Fibroblast of villous mesenchyme (primary cell): Measurements from ENCODE around the gene SLC26A1. TPM values are rescaled to one million over a fixed set of nuclear protein-coding genes. Genes with fewer than 3 reads are reported as not detected.

Experiments used
- DNase-seq: peaks from one replicate; pipeline ENCODE4 v3.0.0-alpha.2; 2010; ENCODE audit warnings: low read depth
- H3K4me3 ChIP-seq: 2 replicates; pipeline ENCODE4 v1.5.1; 2011; ENCODE audit warnings: low read depth, mild to moderate bottlenecking, low read length
- total RNA-seq: library from RNA; depleted of rRNA; stranded (reverse); fragments of >200 nt; gene quantifications from 2 replicates; pipeline ENCODE4 v1.2.3, GENCODE V29; 2012
- TF ChIP-seq, protein P1 (sequence below): IDR thresholded peaks from 2 replicates; pipeline ENCODE4 v1.5.1; 2012; ENCODE audit warnings: low read depth, mild to moderate bottlenecking, low read length; ENCODE audit not compliant: insufficient read depth

The SLC26A1 gene
- total RNA-seq, 1 donor = under 0.01 TPM

DNA sequence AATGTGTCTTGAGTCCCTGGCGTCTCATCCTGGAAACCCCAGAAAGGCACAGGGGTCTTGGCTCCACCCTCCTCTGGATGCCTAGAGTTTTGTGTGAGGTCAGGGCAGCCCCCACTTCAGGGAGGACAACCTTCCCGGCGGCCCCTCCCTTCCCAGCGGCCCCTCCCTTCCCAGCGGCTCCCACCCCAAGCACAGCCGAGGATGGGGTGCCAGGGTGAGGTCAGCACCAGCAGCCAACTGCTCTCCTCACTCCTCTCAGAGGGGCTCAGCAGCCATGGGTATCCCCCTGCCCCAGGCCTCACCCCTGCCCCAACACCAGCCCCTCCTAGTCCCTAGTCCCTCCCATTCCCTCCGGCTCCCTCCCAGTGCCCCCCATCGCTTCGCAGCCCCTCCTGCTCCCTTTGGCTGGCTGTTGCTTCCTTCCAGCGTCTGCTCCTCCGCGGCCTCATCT lies 37.2 kb downstream of the SLC26A1 start:
- TF ChIP-seq, protein P1, sequence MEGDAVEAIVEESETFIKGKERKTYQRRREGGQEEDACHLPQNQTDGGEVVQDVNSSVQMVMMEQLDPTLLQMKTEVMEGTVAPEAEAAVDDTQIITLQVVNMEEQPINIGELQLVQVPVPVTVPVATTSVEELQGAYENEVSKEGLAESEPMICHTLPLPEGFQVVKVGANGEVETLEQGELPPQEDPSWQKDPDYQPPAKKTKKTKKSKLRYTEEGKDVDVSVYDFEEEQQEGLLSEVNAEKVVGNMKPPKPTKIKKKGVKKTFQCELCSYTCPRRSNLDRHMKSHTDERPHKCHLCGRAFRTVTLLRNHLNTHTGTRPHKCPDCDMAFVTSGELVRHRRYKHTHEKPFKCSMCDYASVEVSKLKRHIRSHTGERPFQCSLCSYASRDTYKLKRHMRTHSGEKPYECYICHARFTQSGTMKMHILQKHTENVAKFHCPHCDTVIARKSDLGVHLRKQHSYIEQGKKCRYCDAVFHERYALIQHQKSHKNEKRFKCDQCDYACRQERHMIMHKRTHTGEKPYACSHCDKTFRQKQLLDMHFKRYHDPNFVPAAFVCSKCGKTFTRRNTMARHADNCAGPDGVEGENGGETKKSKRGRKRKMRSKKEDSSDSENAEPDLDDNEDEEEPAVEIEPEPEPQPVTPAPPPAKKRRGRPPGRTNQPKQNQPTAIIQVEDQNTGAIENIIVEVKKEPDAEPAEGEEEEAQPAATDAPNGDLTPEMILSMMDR = no peak
- no peak for DNase-seq

DNA sequence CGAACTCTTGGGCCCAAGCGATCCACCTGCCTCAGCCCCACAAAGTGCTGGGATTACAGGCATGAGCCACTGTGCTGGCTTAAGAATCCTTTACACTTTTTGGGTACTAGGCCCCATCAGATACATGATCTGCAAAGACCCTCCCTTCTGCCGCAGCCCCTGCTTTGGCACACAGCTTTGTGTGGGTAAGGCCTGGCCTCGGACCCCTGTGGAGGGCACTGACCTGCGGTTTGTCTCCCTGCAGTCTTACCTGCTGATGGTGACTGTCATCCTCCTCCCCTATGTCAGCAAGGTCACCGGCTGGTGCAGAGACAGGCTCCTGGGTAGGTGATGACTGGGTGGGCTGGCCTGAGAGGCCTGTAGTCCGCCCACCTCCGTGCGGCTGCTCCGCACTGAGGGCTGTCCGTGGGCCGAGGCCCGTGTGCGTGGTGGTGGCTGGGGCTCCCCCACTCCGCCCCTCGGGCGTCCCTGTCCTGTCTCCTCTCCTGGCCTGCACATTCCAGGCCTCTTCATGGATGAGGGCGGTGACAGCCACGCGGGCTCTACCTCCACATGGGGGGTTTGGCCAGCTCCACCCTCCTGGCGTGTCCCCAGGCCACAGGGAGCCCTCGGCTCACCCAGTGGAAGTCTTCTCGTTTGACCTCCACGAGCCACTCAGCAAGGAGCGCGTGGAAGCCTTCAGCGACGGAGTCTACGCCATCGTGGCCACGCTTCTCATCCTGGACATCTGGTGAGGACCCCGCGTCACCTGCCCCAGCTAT lies 37.9 kb downstream of the SLC26A1 start:
- TF ChIP-seq, protein P1 = no peak

More for the DNA sequence above, 37.2 kb downstream of the SLC26A1 start:
- H3K4me3 ChIP-seq = no peak overlapping the region

DNA sequence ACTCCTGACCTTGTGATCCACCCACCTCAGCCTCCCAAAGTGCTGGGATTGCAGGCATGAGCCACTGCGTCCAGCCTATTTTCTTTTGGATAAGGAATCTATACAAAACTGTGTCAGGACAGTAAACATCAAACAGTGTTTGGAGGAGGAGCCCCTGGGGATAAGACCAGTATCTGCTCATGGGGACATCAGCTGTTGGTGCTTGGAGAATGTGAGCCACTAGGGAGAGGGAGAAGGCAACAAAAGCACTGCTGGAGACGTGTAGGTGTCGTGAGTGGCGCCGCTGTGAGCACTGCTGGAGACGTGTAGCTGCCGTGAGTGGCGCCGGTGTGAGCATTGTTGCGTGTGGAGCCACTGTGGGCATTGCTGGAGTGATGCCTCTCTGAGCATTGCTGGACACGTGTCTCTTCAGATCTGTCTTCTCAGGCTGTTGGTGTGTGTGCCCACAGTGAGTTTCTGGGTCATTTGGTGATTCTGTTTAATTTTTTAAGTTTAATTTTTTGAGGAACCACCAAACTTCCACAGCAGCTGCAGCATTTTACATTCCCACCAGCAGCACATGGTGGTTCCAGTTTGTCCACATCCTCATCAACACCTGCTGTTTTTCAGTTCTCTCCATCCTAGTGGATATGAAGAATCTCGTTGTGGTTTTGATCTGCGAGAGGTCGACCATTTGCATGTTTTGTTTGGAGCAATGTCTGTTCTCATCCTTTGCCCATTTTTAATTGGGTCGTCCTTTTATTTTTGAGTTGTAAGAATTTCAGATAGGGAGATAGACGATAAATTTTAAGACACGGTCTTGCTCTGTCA lies 38.8 kb downstream of the SLC26A1 start:
- TF ChIP-seq, protein P1 = no peak
- no peak for DNase-seq
- no peak overlapping the region for H3K4me3 ChIP-seq

More for the DNA sequence above, 37.9 kb downstream of the SLC26A1 start:
- DNase-seq = no peak
- H3K4me3 ChIP-seq = no peak overlapping the region

DNA sequence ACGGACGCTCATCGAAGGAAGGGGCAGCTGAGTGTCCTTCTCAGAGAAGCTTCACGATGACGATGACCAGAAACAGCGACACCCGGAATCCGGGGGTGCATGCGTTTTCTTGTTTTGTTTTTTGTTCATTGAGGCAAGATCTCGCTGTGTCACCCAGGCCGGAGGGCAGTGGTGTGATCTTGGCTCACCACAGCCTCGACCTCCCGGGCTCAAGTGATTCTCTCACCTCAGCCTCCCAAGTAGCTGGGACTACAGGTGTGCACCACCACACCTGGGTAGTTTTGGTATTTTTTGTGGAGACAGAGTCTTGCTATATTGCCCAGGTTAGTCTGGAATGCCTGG lies 39.7 kb downstream of the SLC26A1 start:
- H3K4me3 ChIP-seq = no peak overlapping the region
- DNase-seq = no peak
- TF ChIP-seq, protein P1 = no peak

DNA sequence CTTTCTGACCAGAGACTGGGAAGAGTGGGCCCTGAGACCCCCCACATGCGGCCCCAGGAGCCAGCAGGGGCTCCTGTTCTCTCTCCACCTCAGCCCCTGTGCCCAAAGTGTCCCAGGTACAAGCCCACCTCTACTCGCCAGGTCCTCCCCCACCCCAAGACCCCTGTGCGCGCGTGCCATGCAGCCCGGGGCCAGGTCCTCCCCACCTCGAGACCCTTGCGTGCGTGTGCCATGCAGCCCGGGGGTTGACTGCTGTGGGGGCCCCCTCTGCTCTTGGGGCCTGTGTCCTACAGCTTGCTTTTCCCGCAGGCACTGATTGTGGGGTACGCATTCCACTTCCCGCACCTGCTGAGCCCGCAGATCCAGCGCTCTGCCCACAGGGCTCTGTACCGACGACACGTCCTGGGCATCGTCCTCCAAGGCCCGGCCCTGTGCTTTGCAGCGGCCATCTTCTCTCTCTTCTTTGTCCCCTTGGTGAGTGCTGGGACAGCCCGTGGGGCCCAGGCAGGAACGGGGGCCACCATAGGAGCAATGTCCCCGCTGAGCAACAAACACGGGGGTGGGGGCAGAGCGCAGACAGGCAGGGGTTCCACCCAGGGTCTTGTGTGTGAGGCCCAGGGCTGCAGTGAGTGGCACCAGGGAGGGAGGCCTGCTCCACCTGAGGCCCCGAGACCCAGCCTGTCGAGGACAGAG lies 40.2 kb downstream of the SLC26A1 start:
- no peak overlapping the region for H3K4me3 ChIP-seq
- DNase-seq = no peak
- TF ChIP-seq, protein P1 = no peak

DNA sequence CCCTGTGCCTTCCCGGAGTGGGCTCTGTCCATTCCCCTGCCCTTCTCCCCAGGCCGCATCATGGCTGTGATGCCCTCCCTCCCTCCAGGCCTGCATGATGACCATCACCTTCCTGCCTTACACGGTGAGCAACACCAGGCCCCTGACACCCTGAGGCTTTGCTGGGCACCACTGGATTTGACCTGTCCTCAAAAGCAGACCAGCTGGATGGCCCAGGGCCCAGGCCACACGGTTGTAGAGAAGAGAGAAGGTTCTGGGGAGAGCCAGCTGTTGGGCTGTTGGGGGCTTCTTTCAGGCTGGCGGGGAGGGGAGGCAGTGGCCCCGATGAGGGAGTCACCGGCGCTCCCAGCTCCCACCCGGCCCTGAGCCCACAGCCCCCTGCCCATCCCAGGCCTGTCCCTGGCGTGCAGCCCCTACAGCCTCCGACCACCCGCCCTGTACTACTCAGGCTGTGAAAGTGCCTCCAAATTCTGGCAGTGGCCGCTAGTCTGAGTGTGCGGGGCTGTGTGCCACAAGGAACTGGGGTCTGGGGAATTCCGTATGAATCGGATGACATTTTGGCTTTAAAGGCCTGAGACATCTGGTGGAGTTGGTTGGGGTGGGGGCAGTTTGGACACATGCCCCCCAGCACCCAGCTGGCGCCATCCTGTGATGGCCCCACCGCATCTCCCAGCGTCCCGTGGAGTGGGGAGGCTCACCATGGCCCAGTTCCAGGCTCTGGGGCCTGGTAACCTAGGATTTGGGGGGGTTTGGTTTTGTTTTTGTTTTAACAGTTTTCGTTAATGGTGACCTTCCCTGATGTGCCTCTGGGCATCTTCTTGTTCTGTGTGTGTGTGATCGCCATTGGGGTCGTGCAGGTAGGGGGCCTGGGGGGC lies 41.4 kb downstream of the SLC26A1 start:
- DNase-seq = no peak
- TF ChIP-seq, protein P1 = no peak
- H3K4me3 ChIP-seq = no peak overlapping the region
